CMK (cell line): ENCODE measurements around the gene RNF114.
"Not testable (repeated sequence)": the region's sequence is repeated elsewhere in the genome, so short reads cannot be mapped to it uniquely, and the experiment has no call there.

Source experiments
- DNase-seq: peaks from one replicate; pipeline ENCODE4 v3.0.0-alpha.2; 2010; ENCODE audit warnings: low read depth

The RNF114 gene

DNA sequence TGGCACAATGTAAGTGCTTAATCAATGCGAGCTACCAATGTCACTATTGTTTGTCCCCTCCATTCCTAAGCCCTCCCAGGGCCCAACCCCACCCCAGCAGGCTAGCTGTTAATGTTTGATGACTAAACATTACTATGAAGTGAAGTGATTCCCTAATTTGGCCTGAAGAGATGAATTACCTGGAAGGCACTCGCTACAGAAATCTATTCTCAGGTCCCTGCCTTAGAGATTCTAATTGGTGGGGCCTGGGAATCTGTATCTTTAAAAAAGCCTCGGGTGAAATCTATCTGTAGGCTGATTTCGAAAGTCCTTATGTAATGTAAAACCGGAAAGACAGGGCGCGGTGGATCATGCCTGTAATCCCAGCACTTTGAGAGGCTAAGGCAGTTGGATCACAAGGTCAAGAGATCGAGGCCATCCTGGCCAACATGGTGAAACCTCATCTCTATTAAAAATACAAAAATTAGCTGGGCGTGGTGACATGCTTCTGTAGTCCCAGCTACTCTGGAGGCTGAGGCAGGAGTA, 29.6 kb downstream of the RNF114 start:
- no peak for DNase-seq

- no peak for DNase-seq
Observed at GRCh38 chr20:49966861-49967260, 30.7 kb downstream of the RNF114 start.

DNA sequence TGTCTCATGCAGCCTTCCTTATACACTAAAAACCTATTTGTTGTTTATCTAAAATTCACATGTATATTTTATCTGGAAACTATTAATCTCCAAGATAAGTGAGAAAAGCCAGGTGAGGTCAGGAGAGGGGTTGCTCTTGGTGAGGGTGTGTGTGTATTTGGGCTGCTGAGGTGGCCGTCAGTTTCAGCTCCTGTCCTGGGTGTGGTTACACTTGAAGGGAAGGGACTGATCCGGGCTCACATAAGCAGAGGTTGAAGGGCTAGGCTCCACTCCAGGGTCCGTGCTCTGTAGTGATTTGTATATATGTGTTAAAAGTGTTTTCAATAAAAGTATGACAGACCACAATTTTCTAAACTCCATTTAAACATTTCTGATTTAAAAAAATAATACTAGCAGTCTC, 33.0 kb downstream of the RNF114 start:
- DNase-seq = no peak

- DNase-seq = no peak
Observed at GRCh38 chr20:49969946-49970345, 33.7 kb downstream of the RNF114 start.

DNA sequence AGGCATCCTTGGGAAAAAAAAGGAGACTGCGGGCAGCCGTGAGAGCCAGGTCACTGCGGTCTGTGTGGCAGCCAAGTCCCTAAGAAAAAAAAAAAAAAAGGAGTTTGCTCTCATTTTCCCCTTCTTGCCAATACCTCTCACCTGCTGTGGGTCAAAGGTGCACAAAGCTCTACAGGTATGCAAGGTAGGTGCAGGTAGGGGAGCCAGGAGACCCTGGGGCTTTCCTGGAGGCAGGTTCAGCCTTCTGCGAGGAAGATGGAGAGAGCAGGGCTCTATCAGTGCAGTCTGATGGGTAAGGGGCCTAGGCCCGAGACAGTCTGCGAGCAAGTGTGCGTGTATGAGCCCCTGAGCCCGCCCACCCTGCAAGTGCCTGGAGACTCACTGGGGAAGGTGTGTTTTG, 34.3 kb downstream of the RNF114 start:
- no peak for DNase-seq

- no peak for DNase-seq
Observed at GRCh38 chr20:49973981-49974380, 37.8 kb downstream of the RNF114 start.

GRCh38 chr20:49976542-49976941, 40.3 kb downstream of the RNF114 start:
- DNase-seq = no peak

DNA sequence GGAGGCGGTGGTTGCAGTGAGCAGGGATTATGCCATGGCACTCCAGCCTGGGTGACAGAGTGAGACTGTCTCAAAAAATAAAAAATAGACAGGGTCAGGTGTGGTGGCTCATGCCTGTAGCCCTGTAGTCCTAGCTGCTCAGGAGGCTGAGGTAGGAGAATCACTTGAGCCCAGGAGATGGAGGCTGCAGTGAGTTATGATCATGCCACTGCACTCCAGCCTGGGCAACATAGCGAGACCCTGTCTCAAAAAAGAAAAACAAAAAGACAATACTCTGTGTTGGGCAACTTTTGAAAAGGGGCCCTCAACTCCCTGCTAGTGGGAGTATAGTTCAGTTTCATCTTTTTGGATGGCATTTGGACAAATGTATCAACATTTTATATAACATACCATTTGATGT, 41.5 kb downstream of the RNF114 start:
- not testable (repeated sequence) for DNase-seq

DNA sequence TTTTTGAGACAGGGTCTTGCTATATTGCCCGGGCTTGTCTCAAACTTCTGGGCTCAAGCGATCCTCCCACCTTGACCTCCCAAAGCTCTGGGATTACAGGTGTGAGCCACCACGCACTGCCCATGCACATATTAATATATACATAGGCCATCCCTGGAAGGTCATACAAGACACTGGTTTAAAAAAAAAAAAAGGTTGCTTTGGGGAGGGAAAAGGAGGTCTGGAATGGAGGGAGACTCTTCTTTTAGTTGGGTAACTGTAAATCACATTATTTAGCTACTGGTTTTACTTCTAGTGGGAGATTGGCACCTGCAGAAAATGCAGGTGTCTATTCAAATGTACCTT, 42.5 kb downstream of the RNF114 start:
- no peak for DNase-seq

GRCh38 chr20:49979030-49979832, 43.0 kb downstream of the RNF114 start:
- no peak for DNase-seq

DNA sequence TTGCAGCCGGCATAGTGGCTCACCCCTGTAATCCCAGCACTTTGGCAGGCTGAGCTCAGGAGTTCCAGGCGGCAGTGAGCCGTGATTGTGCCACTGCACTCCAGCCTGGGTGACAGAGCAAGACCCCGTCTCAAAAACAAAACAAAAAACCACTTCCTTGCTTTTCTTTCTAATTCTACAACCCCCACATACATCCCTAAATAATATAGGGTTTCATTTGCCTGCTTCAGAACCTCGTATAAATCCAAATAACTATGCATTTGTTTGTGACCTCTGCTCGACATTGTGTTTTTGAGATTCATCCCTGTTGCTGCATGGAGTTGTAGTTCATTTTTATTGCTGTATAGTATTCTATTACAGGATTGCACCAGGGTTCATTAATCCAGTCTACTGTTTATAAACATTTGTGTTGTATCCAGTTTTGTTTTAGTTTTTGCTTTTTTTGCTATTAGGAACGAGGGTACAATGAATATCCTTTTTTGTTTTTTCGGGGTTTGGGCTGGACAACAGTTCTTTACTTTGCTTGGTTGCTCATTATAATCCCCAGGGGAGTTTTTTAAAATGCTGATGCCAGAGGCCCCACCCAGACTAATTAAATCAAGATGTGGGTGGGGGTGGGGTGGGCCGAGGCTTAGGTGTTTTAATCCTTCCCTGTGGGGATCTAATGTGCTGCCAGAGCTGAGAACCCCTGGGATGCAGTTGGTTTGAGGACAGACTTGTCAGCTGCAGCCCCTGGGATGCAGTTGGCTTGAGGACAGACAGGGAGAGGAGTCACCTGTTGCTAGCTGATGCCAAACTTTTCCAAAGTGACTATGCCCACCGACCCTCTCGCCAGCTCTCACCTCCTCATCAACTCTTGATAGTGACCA, 44.2 kb downstream of the RNF114 start:
- DNase-seq = no peak

DNA sequence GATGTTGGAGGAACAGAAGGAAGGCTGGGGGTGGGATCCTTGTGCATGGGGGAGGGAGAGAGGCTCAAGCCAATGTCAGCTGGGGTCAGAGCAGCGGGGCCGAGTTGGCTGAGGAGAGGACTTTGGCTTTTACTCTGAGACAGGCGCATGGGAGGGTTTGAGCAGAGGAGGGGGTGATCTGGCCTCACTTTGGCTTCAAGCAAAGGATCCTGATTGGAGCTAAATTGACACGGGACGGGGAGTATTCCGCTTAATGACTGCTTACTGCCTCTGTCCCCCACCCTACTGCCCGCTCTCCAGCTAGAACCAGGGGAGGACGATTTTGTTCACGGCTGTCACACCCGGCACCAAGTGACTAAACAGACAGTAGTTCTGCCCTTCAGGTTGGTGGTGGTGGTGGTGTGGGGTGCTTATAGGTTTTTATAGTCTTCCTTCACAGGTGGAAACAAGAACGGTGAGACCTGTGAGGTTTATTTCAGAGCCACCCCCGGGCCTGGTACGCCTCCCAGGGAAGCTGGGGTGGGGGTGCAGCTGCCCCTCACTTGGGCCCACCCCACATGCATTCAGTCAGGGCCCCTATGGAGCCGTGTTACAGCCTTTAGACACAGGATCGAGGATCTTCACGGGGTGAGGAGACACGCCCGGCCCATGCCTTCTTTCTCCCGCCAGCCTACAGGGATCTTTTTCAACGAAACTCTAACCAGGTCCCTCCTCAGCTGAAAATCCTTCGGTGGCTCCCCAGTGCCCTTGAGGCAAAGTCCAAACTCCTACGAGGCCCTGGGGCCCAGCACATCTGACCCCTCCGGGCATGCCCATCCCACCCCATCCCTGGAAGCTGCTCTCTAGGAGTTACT, 45.2 kb downstream of the RNF114 start:
- no peak for DNase-seq

DNA sequence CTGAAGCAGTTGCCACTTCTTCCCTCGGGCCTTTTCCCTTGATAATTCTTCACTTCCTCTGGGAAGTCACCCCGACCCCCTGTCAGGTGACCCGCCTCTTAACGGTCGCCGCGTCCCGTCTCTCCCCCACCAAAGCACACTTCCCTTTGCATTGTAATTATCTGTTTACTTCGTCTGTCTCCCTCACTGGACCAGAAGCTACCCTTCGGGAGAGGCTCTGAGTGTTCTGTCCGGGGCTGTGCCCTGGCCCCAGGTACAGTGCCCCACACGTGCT, 45.8 kb downstream of the RNF114 start:
- DNase-seq = no peak

GRCh38 chr20:49982346-49983122, 46.3 kb downstream of the RNF114 start, which contains the start of gene SNAI1:
Gene SNAI1, plus strand, starts transcription at chr20:49982980. Its CDS starts 80 bp downstream, at chr20:49983060.
- DNase-seq = peak; percentile 72

DNA sequence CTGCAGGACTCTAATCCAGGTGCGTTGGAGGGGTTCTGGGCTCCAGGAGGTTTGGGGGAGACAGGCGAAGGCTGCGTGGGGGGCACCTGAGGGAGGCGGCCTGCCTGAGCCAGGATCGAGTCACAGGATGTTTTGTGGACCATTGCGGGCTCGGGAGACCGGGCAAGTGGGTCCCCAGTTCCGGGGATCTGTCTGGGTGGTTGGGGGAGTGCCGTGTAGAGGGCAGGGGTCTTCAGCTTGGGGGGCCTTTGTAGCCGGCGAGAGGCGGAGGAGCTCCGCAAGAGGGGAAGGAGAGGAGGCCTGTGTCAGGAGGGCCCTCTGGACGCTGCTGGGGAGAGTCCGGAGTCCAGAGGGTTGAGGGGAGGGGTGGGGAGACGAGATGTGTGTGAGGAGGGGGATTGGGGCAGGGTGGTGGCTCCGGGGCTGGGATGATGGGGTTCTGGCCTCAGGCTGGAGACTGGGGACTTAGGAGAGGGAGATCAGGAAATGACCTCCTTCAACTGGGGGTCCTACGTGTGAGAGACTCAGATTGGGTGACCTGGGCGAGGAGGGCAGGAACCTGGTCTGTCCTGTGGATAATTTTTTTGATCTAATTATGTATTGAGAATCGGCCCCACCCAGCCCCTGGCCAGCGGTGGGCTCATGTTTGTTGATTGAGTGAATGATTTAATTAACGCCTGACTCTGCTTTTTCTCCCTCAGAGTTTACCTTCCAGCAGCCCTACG, 47.1 kb downstream of the RNF114 start:
- no peak for DNase-seq

- DNase-seq = no peak
Observed at GRCh38 chr20:49983848-49984408, 47.7 kb downstream of the RNF114 start.

DNA sequence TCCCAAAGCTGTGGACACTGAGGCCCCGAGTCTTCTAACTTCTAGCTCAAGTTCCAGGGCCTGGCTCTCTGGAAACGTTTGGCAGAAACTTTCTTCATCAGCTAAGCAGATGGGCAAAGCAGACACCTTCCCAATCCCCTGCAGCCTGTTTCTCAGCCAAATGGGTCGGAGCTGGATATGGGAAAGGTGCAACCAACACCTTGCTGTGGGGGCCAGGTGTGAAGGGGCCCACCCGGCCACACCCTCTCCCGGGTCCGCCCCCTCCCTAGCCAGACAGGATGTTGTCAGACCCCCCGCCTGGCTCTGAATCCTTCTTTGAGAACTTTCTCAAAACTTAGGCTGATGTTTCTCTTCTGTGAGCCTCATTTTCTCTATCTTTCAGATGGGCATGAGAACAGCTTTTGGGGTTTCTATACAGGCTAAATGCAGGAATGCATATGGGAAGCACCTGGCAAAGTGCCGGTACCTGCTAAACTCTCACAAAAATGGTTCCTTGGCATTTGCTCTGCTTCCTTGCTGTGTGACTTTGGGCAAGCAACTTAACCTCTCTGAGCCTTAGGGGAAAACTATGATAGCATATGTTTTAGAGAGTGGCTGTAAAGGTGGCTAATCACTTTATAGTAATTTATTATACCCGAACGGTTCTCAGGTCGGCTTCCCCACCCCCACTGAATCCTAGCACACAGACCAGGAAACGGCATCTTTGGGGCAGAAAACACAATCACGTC, 48.4 kb downstream of the RNF114 start:
- DNase-seq = no peak

DNA sequence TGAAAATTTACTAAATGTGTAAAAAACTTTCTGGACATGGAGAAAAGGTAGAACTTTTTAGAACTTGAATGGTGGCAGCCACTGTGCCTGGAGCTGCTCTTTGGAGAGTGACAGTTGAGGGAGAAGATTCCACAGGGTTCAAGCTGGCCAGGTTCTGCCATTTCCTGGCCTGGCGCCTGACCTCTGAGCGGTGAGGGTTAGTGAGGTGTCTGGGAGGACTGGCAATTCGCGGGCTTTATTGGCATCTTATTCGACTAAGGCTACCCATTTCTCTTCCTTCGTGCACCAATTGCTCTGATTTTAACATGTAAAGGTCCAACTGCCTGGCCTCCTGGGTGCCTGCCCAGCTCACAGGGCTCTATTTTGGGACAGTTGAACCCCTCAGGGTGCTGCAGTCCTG, 49.0 kb downstream of the RNF114 start:
- no peak for DNase-seq

DNA sequence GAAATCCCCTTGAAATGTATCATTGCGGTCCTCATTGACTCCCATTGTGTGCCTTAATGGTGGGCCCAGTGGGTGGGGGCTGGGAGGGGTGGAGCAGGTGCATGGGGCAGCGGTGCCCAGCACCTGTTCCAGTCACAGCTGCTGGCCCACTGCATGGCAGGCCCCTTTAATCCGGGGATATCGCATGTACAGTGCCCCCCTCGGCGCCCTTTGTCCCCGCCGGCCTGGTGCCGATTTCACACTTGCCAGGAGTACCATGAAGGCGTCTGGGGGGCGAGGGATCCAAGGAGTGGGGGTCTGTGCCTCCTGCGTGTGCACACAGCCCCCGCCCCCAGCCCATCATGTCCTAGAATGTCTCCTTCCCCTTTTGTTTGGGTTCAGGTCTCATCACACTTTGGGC, 49.4 kb downstream of the RNF114 start:
- DNase-seq = no peak

GRCh38 chr20:49986049-49986448, 49.9 kb downstream of the RNF114 start:
- no peak for DNase-seq
